HEK293T (cell line): ENCODE data around the gene PDLIM1.

Source experiments
- CTCF ChIA-PET: fragments of 350-600 bp; formaldehyde crosslinking; extraction: SDS; loops from one replicate; lab custom pipeline; 2021; ENCODE audit warnings: antibody characterized with exemption, inconsistent platforms; lab: Yijun Ruan, JAX
- POLR2A ChIA-PET: fragments of 350-600 bp; formaldehyde crosslinking; extraction: SDS; loops from one replicate; lab custom pipeline; 2020; ENCODE audit warnings: antibody characterized with exemption, inconsistent platforms; lab: Yijun Ruan, JAX
- DNase-seq: peaks from one replicate; pipeline ENCODE4 v3.0.0; 2012; ENCODE audit warnings: mixed read lengths; ENCODE audit errors: extremely low spot score
- ARNT ChIP-seq: fragments of 450-650 bp; IDR thresholded peaks from 2 replicates; pipeline ENCODE4 v1.6.1; 2017; ENCODE audit warnings: mild to moderate bottlenecking
- BHLHE40 ChIP-seq: fragments of 450-650 bp; IDR thresholded peaks from 2 replicates; pipeline ENCODE4 v1.6.1; 2016; ENCODE audit warnings: mild to moderate bottlenecking, moderate library complexity, borderline replicate concordance
- CTBP1 ChIP-seq: fragments of 450-650 bp; IDR thresholded peaks from 2 replicates; pipeline ENCODE4 v1.6.1; 2016; ENCODE audit warnings: borderline replicate concordance
- ELF4 ChIP-seq: fragments of 450-650 bp; IDR thresholded peaks from 2 replicates; pipeline ENCODE4 v1.6.1; 2017; ENCODE audit warnings: antibody characterized with exemption
- FOXA1 ChIP-seq: fragments of 450-650 bp; IDR thresholded peaks from 2 replicates; pipeline ENCODE4 v1.6.1; 2016; ENCODE audit warnings: mild to moderate bottlenecking
- FOXK2 ChIP-seq: fragments of 450-650 bp; IDR thresholded peaks from 2 replicates; pipeline ENCODE4 v1.6.1; 2016; ENCODE audit warnings: mild to moderate bottlenecking
- FOXM1 ChIP-seq: fragments of 450-650 bp; IDR thresholded peaks from 2 replicates; pipeline ENCODE4 v1.6.1; 2017; ENCODE audit warnings: mild to moderate bottlenecking, borderline replicate concordance
- HDGF ChIP-seq: fragments of 450-650 bp; IDR thresholded peaks from 2 replicates; pipeline ENCODE4 v1.6.1; 2017; ENCODE audit warnings: antibody characterized with exemption, borderline replicate concordance
- L3MBTL2 ChIP-seq: fragments of 450-650 bp; conservative IDR thresholded peaks from 2 replicates; pipeline ENCODE4 v1.6.1; 2016; ENCODE audit warnings: mild to moderate bottlenecking
- LEF1 ChIP-seq: fragments of 450-650 bp; IDR thresholded peaks from 2 replicates; pipeline ENCODE4 v1.6.1; 2017; ENCODE audit warnings: mild to moderate bottlenecking, borderline replicate concordance
- NFRKB ChIP-seq: fragments of 450-650 bp; IDR thresholded peaks from 2 replicates; pipeline ENCODE4 v1.6.1; 2016; ENCODE audit warnings: mild to moderate bottlenecking, moderate library complexity
- SP1 ChIP-seq: fragments of 450-650 bp; IDR thresholded peaks from 2 replicates; pipeline ENCODE4 v1.6.1; 2017
- SUZ12 ChIP-seq: fragments of 450-650 bp; IDR thresholded peaks from 2 replicates; pipeline ENCODE4 v1.6.1; 2016; ENCODE audit warnings: mild to moderate bottlenecking
- TARDBP ChIP-seq: fragments of 450-650 bp; IDR thresholded peaks from 2 replicates; pipeline ENCODE4 v1.6.1; 2016
- ZNF384 ChIP-seq: fragments of 450-650 bp; IDR thresholded peaks from 2 replicates; pipeline ENCODE4 v1.6.1; 2016
- TF ChIP-seq, protein P1 (sequence below): fragments of 450-650 bp; IDR thresholded peaks from 2 replicates; pipeline ENCODE4 v1.6.1; 2016

The PDLIM1 gene

DNA sequence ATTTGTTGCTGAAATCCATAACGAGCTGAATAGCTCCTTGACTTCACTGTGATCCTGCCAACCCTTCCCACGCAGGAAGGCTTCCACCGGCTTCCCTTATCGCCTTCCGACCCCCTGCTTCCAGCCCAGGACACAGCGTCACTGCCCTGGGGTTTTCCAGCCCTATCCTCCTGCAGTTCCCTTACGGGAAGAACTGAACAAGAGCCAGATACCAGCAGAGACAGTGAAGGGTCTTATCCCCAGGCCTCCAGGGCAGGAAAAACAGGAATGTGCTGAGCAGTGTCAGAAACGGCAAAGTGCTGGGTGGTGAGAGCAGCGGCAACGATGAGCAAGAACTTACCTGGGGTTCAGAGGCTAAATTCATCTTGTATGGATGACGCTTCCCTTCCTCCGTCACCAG is 22.4 kb downstream of the PDLIM1 start:
- CTCF ChIA-PET: no interaction called here
- POLR2A ChIA-PET: no interaction called here
- TF ChIP-seq, protein P1, sequence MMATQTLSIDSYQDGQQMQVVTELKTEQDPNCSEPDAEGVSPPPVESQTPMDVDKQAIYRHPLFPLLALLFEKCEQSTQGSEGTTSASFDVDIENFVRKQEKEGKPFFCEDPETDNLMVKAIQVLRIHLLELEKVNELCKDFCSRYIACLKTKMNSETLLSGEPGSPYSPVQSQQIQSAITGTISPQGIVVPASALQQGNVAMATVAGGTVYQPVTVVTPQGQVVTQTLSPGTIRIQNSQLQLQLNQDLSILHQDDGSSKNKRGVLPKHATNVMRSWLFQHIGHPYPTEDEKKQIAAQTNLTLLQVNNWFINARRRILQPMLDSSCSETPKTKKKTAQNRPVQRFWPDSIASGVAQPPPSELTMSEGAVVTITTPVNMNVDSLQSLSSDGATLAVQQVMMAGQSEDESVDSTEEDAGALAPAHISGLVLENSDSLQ: no peak
- no peak for TF ChIP-seq BHLHE40
- no peak for DNase-seq

DNA sequence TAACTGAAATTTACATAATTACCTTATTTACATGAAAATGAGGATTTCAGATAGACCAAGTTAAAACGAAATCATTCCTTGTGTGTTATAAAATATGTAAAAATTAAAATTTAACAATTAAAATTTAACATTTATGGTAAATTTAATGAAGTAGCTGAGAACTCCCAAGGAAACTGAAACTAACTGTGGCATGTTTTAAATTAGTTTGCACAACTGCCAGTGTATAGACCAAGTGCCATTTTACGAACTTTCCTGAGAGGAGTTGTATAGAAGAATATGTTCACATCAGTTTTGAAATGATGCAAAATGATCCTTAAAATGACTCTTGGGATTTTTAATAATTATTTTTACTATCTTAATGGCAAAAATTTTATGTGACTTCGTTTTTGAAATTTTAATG is 23.6 kb downstream of the PDLIM1 start:
- no peak for DNase-seq
- ChIA-PET POLR2A (interaction anchor here (0.5 kb wide), 1 partner anchor 15 kb away, joined by 3 read pairs; no protein-coding TSS in a partner anchor), CTCF (no interaction called here)
- TF ChIP-seq NFRKB: no peak
- TF ChIP-seq HDGF: no peak
- TF ChIP-seq SUZ12: no peak
- TF ChIP-seq LEF1: no peak
- TF ChIP-seq FOXK2: no peak
- no peak for TF ChIP-seq CTBP1
- TF ChIP-seq ARNT: no peak
- no peak for TF ChIP-seq TARDBP
- no peak for TF ChIP-seq FOXA1
- TF ChIP-seq FOXM1: no peak

DNA sequence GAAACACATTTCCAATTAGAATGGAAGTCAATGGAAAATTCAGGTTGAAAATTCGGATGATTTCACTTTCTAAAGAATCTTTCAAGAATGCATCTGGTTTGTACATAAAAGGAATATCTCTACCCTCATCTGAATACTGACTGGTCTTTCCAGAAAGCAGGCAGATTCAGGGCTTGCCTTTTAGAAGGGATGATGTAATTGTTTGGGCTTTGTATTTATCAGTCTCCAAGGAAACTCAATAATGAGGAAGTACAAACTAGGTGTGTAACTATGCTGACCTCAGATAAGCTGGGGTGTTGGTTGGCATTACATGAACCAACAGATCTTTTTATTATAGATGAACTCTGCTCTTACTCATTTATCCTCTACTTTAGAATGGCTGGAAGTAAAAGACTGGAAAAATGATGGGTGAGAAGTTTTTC is 24.1 kb downstream of the PDLIM1 start:
- peak; percentile 47 for DNase-seq
- TF ChIP-seq NFRKB (no peak), ARNT (no peak), FOXM1 (no peak), SP1 (no peak), TARDBP (no peak), CTBP1 (no peak)
- CTCF ChIA-PET: no interaction called here
- POLR2A ChIA-PET: interaction anchor here (0.5 kb wide), 1 partner anchor 16 kb away, joined by 3 read pairs; no protein-coding TSS in a partner anchor

DNA sequence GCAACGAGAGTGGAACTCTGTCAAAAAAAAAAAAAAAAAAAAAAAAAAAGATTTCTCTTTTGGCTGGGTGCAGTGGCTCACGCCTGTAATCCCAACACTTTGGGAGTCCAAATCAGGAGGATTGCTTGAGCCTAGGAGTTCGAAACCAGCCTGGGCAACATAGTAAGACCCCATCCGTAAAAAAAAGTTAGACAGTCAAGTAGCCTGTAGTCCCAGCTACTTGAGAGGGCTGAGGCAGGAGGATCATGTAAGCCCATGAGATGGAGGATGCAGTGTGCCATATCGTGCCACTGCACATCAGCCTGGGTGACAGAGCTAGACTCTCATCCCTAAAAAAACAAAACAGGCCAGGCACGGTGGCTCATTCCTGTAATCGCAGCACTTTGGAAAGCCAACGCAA is 25.2 kb downstream of the PDLIM1 start:
- TF ChIP-seq, protein P1: no peak
- no peak for TF ChIP-seq CTBP1
- no peak for TF ChIP-seq LEF1
- TF ChIP-seq FOXM1: no peak
- no peak for TF ChIP-seq SP1
- TF ChIP-seq ELF4: no peak
- no peak for TF ChIP-seq ARNT
- TF ChIP-seq TARDBP: no peak
- no peak for TF ChIP-seq HDGF
- TF ChIP-seq FOXK2: no peak
- DNase-seq: no peak
- ChIA-PET CTCF (interaction anchor here (0.6 kb wide), 1 partner anchor 109 kb away, joined by 4 read pairs; no protein-coding TSS in a partner anchor), POLR2A (no interaction called here)

DNA sequence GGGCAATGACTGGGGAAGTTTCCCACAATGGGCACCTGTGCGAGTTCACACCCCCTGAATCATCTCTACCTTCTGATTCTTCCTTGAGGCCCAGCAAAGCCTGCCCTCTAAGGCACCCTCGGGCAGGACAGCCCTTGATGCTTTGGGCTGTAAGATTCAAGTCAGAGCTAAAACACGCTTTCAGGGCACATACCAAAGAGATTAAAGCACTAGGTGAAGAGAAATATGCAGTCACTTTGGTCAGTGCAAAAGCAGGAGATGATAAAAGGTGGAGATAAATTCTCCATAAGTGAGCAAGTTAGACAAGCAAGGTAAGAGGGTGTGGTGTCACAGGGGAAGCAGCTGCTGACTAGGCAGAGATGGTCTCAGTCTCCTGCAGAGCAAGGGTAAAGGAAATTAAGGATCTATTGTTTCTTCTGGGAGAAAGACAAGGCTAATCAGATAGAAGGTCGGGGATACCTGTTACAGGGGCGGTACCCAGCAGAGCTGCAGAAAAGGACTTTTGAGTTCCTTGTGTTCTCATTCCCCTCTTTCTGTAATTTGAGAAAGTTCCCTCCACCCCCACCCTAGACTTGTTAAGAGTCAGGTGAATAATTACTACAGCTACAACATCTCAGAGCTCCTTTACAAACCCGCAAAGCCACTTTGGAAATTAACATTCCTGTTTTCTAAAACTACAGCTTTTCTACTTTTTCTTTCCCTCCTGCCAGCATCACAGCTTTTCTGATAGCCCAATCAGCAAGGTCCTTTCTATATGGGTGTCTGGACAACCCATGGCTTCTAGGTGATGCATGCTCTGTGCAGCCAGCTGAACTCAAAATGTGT is 26.4 kb downstream of the PDLIM1 start:
- no peak for DNase-seq
- POLR2A ChIA-PET: no interaction called here
- CTCF ChIA-PET: no interaction called here
- TF ChIP-seq FOXA1: no peak
- no peak for TF ChIP-seq ZNF384
- TF ChIP-seq SP1: no peak
- no peak for TF ChIP-seq SUZ12
- TF ChIP-seq TARDBP: no peak
- TF ChIP-seq CTBP1: no peak
- TF ChIP-seq NFRKB: no peak
- TF ChIP-seq FOXM1: no peak
- no peak for TF ChIP-seq ELF4
- TF ChIP-seq LEF1: no peak
- TF ChIP-seq HDGF: no peak
- TF ChIP-seq FOXK2: no peak
- TF ChIP-seq L3MBTL2: no peak

DNA sequence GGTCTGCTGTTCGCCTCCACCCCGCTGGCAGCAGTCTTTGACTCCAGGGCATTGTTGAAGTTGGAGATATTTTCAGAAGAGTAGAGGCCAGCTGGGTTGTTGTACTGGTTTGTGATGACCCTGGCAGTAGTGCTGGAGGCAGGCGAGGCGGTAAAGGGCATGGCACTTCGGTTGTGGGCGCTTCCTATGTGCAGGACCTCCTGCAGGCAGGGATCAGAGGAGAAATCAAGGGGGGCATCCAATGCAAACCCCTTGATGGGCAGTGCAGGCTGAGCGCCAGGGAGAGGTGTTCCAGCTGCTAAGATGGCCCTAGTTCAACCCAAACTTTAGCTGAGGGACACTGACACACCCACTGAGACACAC is 27.0 kb downstream of the PDLIM1 start:
- POLR2A ChIA-PET: no interaction called here
- CTCF ChIA-PET: no interaction called here
- DNase-seq: no peak
- no peak for TF ChIP-seq NFRKB
- TF ChIP-seq HDGF: no peak
- no peak for TF ChIP-seq SP1
- no peak for TF ChIP-seq BHLHE40
- no peak for TF ChIP-seq FOXM1

DNA sequence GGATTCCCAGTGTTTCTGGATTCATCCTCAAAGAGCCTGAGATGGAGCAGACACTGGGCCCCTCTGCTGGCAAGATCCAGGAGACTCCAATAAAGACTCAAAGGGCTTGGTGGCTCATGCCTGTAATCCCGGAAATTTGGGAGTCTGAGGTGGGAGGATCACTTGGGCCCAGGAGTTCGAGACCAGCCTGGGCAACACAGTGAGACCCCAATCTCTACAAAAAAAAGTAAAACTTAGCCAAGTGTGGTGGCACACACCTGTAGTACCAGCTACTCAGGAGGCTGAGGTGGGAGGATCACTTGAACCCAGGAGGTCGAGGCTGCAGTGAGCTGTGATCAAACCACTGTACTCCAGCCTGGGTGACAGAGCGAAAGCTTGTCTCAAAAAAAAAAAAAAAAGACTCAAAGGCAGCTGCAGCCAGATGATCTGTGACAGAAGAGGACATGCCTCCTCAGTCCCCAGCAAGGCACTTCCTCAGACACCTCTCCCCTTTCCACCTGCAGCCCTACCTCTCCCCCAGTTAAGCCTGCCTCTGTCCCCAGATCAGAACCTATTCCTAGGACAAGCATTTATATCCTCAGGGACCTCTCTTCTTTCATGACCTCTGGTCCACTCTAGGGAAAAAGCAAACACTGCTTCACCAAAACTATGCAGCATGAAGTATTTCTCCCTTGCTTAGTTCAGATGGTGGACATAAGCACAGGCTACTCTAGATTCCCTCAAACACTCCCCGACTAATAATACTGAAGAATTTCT is 27.9 kb downstream of the PDLIM1 start:
- POLR2A ChIA-PET: no interaction called here
- CTCF ChIA-PET: no interaction called here
- TF ChIP-seq FOXM1 (no peak), CTBP1 (no peak), HDGF (no peak), FOXA1 (no peak), L3MBTL2 (no peak), SP1 (no peak), BHLHE40 (no peak), SUZ12 (no peak), ELF4 (no peak), TARDBP (no peak)
- TF ChIP-seq, protein P1: no peak
- DNase-seq: no peak
